OCI-M2 (cell line): Measurements from ENCODE around the gene KCNG4.
"Not testable (repeated sequence)": the region's sequence is repeated elsewhere in the genome, so short reads cannot be mapped to it uniquely, and the experiment has no call there.

Experiments
- DNase-seq: peaks from one replicate; lab custom pipeline; 2025; ENCODE audit not compliant: unreplicated experiment; lab: John Stamatoyannopoulos, UW

KCNG4 gene

DNA sequence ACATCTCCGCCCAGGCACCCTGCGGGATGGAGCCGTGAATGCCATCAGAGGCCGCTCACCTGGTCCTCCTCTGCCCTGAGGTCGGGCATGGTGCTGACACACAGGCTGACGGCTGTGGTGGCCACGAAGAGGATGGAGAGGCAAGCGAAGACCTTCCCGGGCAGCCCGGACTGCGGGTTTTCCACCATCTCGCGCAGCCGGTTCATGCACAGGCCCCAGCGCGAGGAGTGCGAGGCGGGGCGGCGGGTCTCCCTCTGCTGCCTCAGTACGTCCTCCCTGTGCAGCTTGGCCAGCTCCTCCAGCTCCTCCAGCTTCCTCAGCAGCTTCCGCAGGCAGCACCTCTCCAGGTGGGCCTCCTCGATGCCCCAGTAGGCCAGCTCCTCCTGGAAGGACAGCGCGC, 3.1 kb downstream of the KCNG4 start:
- no peak for DNase-seq

DNA sequence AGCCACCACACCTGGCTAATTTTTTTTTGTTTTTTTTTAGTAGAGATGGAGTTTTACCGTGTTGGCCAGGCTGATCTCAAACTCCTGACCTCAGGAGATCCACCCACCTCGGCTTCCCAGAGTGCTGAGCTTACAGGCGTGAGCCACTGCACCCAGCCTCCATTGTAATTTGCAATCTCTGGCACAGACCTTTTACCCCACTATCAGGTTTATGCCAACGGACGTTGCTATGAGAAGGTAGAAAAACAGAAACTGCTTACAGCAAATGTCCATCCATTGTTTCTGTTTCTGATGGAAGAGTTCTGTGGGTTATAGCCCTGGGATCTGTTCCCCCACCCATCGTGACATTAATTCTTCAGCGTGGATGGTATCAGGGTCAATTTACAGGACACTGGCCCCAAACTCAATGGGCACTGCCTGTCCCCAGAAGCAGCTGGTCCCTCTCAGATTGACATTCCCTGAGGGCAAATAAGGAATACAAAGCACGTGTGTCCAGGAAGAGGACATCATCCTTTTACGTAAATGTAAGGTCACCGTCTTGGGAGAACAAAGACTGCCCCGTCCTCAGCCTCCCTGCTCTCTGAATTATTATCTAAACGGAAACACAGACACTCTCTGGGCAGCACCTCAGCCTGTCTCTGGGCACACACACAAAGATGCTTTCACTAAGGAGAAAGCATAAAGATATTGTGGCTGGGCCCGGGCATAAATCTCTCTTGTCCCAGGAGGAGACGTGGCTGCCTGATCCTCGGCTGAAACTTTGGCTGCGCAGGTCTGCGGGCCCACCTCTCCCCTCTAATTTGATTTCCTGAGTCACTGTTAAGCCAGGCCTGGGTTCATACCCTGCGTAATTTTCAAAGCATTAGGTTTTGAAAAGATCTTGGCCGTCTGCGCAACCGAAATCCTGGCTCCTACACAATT, 5.2 kb downstream of the KCNG4 start:
- DNase-seq, result no peak

GRCh38 chr16:84233748-84234147, 6.1 kb downstream of the KCNG4 start:
- DNase-seq, result no peak

DNA sequence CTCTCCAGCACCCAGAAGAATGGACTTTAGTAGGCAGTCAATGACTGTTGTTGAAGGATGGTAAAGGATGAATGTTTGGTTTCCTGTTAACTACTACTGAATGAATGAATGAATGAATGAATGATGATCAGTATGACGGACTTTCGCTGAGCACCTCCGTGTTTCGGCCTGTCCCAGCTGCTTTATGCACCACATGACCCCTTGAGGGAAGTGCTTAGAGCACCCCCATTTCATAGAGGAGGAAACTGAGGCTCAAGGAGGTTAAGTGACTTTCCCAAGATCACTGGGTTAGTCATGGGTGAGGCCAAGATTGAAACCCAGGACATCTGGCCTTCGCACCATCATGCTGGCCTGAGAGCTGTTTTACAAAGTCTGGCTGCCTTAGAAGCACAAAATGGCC, 6.8 kb downstream of the KCNG4 start:
- DNase-seq, result no peak

- no peak for DNase-seq
Observed at GRCh38 chr16:84232060-84232459, 7.8 kb downstream of the KCNG4 start.

DNA sequence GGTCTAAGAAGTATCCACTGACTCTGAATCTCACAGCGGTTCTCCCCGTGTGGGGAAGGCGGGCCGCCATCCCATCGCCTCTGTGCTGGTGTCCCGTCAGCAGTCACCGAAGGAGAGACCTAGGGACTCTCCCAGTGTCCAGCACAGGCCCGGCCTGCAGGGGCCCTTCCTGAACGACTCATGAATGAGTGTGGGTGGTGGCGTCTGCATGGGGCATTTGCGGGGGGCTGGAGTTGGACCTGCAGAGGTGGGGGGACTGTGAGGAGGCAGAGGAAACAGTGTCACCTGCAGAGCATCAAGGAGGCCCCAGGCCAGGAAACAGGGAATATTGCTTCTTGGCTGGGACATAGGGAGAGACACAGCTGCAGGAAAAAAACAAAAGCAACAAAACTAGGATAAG, 10.3 kb downstream of the KCNG4 start:
- DNase-seq, result no peak

DNA sequence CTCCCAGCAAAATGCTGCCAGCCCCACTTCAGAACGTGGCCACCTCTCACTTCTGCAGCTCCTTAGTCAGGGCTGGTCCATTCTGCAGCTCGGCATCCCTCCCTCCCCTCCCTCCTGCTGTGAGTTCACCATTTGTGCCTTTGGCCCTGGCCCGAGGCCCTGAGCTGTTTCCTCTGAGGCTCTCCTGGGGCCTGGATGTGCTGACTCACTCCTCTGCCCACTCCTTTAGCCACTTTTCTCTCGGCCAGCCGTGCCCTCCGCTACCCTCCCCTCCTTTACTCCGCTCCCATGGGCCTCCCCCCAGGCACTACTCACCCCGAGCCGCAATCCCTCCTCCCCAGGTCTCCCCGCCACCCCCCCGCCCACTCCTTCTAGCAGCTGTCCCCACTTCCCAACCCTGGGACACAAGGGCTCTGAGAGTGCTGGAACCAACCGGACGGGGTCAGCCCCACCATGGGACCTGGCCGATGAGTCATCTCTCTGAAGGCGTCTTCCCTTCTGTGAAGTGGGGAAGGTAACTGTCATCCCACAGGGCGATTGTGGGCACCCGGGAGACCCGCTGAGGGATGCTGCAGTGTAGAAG, 11.5 kb downstream of the KCNG4 start:
- DNase-seq, result no peak

GRCh38 chr16:84227548-84227947, 12.3 kb downstream of the KCNG4 start:
- DNase-seq, result no peak

DNA sequence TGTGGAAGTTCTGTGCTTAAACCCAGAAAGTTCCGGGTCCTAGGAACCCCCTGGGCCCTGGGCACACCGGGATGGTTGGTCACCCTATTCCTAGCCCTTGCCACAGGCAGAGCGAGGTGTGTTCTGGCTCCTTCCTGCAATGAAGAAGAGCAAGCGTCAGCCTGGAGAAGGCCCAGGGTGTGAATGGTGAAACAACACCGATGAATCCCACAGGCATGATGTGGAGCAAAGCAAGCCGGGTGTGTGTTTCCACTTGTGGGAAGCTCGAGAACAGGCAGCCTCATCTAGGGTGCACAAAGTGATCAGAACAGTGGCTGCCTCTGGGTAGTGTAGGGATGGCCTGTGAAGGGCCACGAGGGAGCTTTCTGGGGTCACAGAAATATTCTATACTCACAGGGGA, 13.8 kb downstream of the KCNG4 start:
- DNase-seq, result no peak

DNA sequence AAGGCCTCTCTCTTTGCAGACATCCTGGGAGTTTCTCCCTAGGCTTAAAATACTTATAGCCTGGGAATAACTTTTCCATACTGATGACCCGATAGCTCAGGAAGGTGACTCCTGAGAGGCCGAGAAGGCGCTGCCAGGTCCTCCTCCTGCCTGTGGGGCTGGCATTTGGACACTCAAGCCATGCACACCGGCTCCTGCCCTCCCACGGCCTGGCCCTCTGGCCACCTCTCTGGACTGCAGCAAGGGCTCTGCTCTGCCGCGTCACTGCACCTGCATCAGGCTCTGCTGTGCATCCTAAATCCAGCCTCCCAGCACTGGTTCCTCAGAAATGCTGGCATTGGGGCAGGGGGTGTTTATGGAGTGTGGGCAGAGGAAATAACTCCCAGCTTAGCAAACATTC, 14.2 kb downstream of the KCNG4 start:
- DNase-seq, result no peak

- no peak for DNase-seq
Observed at GRCh38 chr16:84225126-84225525, 14.7 kb downstream of the KCNG4 start.

GRCh38 chr16:84224554-84224953, 15.3 kb downstream of the KCNG4 start:
- DNase-seq, result no peak

DNA sequence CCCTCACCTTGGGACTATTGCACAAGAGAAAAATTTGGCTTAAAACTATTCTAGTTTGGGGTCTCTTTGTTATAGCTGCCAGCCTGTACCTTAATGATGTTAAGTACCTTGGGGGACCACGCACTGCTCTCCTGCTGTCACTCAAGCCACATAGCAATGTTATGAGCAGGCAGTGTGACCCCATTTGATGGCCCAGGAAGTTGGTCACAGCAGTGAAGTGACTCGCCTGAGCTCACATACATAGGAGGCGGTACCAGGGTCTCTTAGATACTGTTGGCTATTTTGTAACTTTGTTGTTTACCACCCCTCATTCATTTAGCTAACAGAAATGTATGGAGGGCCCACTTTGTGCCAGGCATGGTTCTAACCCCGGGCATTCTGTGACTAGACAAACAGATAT, 16.4 kb downstream of the KCNG4 start:
- no peak for DNase-seq

GRCh38 chr16:84220851-84221250, 19.0 kb downstream of the KCNG4 start:
- DNase-seq, result no peak

DNA sequence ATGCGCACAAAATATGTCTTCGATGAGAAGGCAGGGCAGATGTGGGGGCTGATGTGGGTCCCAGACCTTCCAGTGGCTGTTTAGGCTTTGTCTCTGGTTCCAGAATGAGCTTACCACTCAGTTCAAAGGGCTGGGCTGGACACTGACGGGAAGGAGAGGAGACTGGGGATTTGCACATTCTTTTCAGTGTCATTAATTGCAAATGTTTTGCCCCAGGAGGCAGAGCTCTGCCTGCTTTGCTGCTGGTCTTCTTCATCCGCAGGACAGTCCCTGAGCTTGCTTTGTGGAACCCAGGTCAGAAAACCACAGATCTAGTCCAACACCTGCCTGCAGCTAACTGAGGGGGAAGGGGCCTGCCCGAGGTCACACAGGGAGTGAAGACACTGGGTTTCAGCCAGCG, 20.9 kb downstream of the KCNG4 start:
- DNase-seq, result no peak

GRCh38 chr16:84218176-84218823, 21.5 kb downstream of the KCNG4 start:
- DNase-seq, result no peak

- not testable (repeated sequence) for DNase-seq
Observed at GRCh38 chr16:84216144-84216543, 23.7 kb downstream of the KCNG4 start.

GRCh38 chr16:84215531-84215930, 24.3 kb downstream of the KCNG4 start:
- no peak for DNase-seq

- no peak for DNase-seq
Observed at GRCh38 chr16:84214451-84215066, 25.3 kb downstream of the KCNG4 start.

DNA sequence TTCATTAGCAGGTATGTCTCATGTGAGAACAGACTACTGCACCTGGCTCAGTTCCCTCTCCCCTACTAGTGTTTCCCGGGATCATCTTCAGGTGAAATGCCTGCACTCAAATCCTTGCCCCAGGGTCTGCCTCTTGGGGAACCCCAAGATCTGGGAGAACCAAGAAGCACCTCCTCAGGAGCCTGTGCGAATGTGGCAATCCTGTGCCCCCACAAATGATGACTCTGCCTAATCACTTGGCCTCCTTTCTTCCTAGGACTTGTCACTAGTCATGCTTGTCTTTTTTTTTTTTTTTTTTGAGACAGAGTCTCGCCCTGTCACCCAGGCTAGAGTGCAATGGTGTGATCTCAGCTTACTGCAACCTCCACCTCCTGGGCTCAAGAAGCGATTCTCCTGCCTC, 27.2 kb downstream of the KCNG4 start:
- no peak for DNase-seq

- no peak for DNase-seq
Observed at GRCh38 chr16:84212154-84212553, 27.7 kb downstream of the KCNG4 start.

DNA sequence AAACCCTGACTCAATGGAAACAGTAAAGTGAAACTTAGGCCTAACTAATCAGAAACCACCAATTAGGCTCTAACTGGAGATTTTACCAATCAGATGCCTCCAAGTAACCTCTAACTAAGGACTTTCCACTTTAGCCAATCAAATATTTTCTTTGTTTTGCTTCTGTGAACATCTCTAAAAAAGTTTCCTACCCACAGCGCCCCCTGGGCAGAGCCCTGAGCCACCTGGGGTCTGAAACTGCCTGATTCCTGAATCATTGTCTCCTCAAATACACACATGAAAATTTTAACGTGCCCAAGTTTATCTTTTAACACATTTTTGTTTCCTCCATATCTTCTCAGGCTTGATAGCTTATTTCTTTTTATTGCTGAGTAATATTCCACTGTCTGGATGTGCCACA, 29.8 kb downstream of the KCNG4 start:
- DNase-seq, result no peak
